OCI-LY3 (cell line): ENCODE results near the gene KCNH5.

Experiments
- CTCF ChIP-seq: fragments of 200-600, 300-600 bp; sonication (generic); IDR thresholded peaks from 2 replicates; pipeline ENCODE4 v1.5.1; 2014; ENCODE audit warnings: antibody characterized with exemption, low read length, low read depth
- EZH2phosphoT487 ChIP-seq: fragments of 200-600 bp; shearing (Covaris generic); IDR thresholded peaks from 2 replicates; pipeline ENCODE4 v1.6.1; 2018; ENCODE audit warnings: antibody characterized with exemption, mixed run types, low read depth

GRCh38 chr14:62661818-62662217 is 383.4 kb downstream of the KCNH5 start:
- TF ChIP-seq CTCF, result no peak
- no peak for TF ChIP-seq EZH2phosphoT487
